GM23248 (cell line): Measurements from ENCODE around the gene NFKBIB.

Experiments
- EZH2 ChIP-seq: fragments of 200-600 bp; sonication (generic); IDR thresholded peaks from 2 replicates; pipeline ENCODE4 v1.6.1; 2018; ENCODE audit warnings: antibody characterized with exemption, mild to moderate bottlenecking; ENCODE audit not compliant: insufficient read depth, poor library complexity, severe bottlenecking
- EZH2phosphoT487 ChIP-seq: fragments of 200-600 bp; sonication (generic); IDR thresholded peaks from 2 replicates; pipeline ENCODE4 v1.6.1; 2018; ENCODE audit warnings: antibody characterized with exemption, moderate library complexity, mild to moderate bottlenecking, low read depth; ENCODE audit not compliant: insufficient read depth

DNA sequence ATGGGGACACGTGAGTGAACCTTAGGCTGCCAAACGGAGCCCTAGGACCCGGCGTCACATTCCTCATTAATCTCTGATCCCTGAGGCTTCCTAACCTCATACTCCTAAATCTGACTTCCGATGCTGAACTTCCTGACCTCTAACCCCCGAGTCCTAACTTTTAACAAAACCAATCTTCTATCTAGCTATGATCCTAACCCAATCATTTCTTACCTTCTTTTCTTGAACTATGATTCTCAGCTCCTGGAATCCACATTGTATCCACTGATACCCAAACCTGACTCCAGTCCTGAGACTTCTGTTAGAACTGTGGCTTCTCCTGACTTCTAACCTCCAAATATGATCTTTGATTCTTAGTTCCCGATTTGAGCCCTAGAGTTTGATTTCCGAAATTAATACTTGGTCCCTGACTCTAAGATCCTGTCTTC lies 447 bp downstream of the NFKBIB start:
- TF ChIP-seq EZH2 (no peak), EZH2phosphoT487 (no peak)
